ENCODE results near the gene JARID2. TPM values are rescaled to one million over a fixed set of nuclear protein-coding genes. Genes with fewer than 3 reads are reported as not detected.

The JARID2 gene
- total and polyA plus RNA-seq, 2 of the 13 experiments (the other 11 are each of a cell fraction or from before 2014, with no cell fraction given): 7.5 to 10.3 TPM

DNA sequence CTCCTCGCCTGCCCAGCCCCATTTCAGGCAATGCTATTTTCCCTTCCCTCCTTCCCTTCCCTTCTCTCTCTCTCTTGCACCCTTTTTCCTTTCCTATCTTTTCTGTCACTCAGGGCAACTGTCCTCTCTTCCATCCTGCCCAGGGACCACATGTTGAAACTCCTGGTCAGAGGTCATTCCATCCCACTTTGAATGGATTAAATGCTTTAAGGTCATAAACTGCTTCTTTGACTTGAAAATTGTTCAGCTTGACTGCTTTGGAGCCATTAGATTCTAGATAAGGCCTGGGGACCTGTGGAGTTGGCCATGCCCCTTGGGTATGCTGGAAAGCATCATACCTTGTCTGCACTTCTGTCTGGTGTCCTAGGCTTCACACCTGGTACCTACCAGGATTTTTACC, 310.8 kb downstream of the JARID2 start:
- Histone ChIP-seq H3K4me1 (ENCODE audit: insufficient read depth, low read length) (no peaks in the 10 kb centered on the region), H3K4me2 (ENCODE audit: low read depth, low read length) (no peak overlapping the region), H3K36me3 (replicated peaks in 1 of 2; ENCODE audit: control insufficient read depth in 1 of 2, insufficient read depth in 2 of 2, low read length in 2 of 2) (no peaks in the 10 kb centered on the region; a peak in 1 of 5 replicates), H3K9ac (ENCODE audit: insufficient read depth, low read depth, low read length) (no peak overlapping the region), H3K9me3 (ENCODE audit: low read length) (no peaks in the 10 kb centered on the region), H3K27me3 (ENCODE audit: control insufficient read depth in 1 of 2, insufficient read depth in 2 of 2, low read length in 2 of 2) (no peaks in the 10 kb centered on the region), H2AFZ (ENCODE audit: low read length) (no peak overlapping the region), H3K79me2 (ENCODE audit: insufficient read depth, low read length) (no peaks in the 10 kb centered on the region), H4K20me1 (ENCODE audit: insufficient read depth, low read length) (no peaks in the 10 kb centered on the region), H3K4me3 (replicated peaks in 1 of 3; ENCODE audit: insufficient read depth in 1 of 3, low read depth in 2 of 3, low read length in 3 of 3) (no peak overlapping the region), H3K27ac (ENCODE audit: extremely low read length, insufficient read depth, low read length) (no peak overlapping the region)
- ATAC-seq (no peak), FAIRE-seq (no peak), DNase-seq (ENCODE audit: low spot score) (no peak)
- intact Hi-C loops (cut with micrococcal nuclease; ENCODE audit: unreplicated experiment) (no loop called here), in situ Hi-C loops (cut with HindIII; ENCODE audit: extremely low pct_ligation_motif_present, low pct_unique_long_range_greater_than_20kb) (no loop called here)
- TF ChIP-seq TSC22D2 (CRISPR knock-in tag; IDR thresholded peaks at IDR 0.05; ENCODE audit: borderline replicate concordance) (no peak), FOXM1 (CRISPR knock-in tag; IDR thresholded peaks at IDR 0.05) (no peak), NFE2L2 (IDR thresholded peaks at IDR 0.05; ENCODE audit: low read length) (no peak), ZFP36 (IDR thresholded peaks at IDR 0.05; ENCODE audit: borderline replicate concordance, low read depth, low read length, partially characterized antibody) (no peak), IRF1 (CRISPR knock-in tag; IDR thresholded peaks at IDR 0.05; ENCODE audit: low read depth) (no peak), ZNF562 (CRISPR knock-in tag; IDR thresholded peaks at IDR 0.05; ENCODE audit: borderline replicate concordance) (no peak), THYN1 (CRISPR knock-in tag; IDR thresholded peaks at IDR 0.05; ENCODE audit: borderline replicate concordance, low read depth) (no peak), ZNF3 (CRISPR knock-in tag; IDR thresholded peaks at IDR 0.05) (no peak), ZNF367 (CRISPR knock-in tag; IDR thresholded peaks at IDR 0.05; ENCODE audit: borderline replicate concordance) (no peak), PHF20 (CRISPR knock-in tag; IDR thresholded peaks at IDR 0.05) (no peak), ZFAT (CRISPR knock-in tag; conservative IDR thresholded peaks at IDR 0.05) (no peak), HBP1 (CRISPR knock-in tag; IDR thresholded peaks at IDR 0.05; ENCODE audit: low read depth) (no peak), BORCS8-MEF2B (CRISPR knock-in tag; IDR thresholded peaks at IDR 0.05) (no peak), ZNF501 (CRISPR knock-in tag; IDR thresholded peaks at IDR 0.05) (no peak), ZNF143 (CRISPR knock-in tag; IDR thresholded peaks at IDR 0.05) (no peak)
- TF ChIP-seq, protein P1, sequence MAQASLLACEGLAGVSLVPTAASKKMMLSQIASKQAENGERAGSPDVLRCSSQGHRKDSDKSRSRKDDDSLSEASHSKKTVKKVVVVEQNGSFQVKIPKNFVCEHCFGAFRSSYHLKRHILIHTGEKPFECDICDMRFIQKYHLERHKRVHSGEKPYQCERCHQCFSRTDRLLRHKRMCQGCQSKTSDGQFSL (CRISPR knock-in tag; IDR thresholded peaks at IDR 0.05): no peak
- TF ChIP-seq, protein P2, sequence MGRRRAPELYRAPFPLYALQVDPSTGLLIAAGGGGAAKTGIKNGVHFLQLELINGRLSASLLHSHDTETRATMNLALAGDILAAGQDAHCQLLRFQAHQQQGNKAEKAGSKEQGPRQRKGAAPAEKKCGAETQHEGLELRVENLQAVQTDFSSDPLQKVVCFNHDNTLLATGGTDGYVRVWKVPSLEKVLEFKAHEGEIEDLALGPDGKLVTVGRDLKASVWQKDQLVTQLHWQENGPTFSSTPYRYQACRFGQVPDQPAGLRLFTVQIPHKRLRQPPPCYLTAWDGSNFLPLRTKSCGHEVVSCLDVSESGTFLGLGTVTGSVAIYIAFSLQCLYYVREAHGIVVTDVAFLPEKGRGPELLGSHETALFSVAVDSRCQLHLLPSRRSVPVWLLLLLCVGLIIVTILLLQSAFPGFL (CRISPR knock-in tag; IDR thresholded peaks at IDR 0.05): no peak
- TF ChIP-seq, protein P3, sequence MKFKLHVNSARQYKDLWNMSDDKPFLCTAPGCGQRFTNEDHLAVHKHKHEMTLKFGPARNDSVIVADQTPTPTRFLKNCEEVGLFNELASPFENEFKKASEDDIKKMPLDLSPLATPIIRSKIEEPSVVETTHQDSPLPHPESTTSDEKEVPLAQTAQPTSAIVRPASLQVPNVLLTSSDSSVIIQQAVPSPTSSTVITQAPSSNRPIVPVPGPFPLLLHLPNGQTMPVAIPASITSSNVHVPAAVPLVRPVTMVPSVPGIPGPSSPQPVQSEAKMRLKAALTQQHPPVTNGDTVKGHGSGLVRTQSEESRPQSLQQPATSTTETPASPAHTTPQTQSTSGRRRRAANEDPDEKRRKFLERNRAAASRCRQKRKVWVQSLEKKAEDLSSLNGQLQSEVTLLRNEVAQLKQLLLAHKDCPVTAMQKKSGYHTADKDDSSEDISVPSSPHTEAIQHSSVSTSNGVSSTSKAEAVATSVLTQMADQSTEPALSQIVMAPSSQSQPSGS (CRISPR knock-in tag; IDR thresholded peaks at IDR 0.05): no peak
- ChIA-PET POLR2A (no interaction called here), CTCF (ENCODE audit: low intra/inter-chr PET ratio, low total read pairs) (no interaction called here)
- no TSS peak for BruUV-seq (replicated peaks)
- 88% methylated on average over 1 of the region's 1 CpG for WGBS (ENCODE audit: low lambda C conversion rate)

Data from HepG2 (cell line).